Activated naive CD4-positive, alpha-beta T cell treated with anti-CD3 and anti-CD28 coated beads, Interleukin-2, amount 10 ng/mL, durations not matched to agents 7 days and 5 days (primary cell): Measurements from ENCODE around the gene MTERF4.

Source experiments
- CTCF ChIA-PET: fragments of 350-600 bp; sonication (Branson Sonifier 250); formaldehyde crosslinking; loops from one replicate; lab custom pipeline; 2021; ENCODE audit warnings: antibody characterized with exemption; lab: Charles Lee
- DNase-seq: peaks from one replicate; pipeline ENCODE4 v3.0.0-alpha.2; 2020
- H3K27ac Mint-ChIP-seq: one replicate; pipeline ENCODE4 v1.8.0; 2021; ENCODE audit warnings: mild to moderate bottlenecking, moderate library complexity, mixed read lengths
- H3K27me3 Mint-ChIP-seq: one replicate; pipeline ENCODE4 v1.8.0; 2021; ENCODE audit warnings: mild to moderate bottlenecking, mixed read lengths
- H3K36me3 Mint-ChIP-seq: one replicate; pipeline ENCODE4 v1.8.0; 2021; ENCODE audit warnings: mixed read lengths
- H3K4me1 Mint-ChIP-seq: one replicate; pipeline ENCODE4 v1.8.0; 2021; ENCODE audit warnings: mixed read lengths
- H3K4me3 Mint-ChIP-seq: one replicate; pipeline ENCODE4 v1.8.0; 2021; ENCODE audit warnings: mild to moderate bottlenecking, moderate library complexity, mixed read lengths
- H3K9me3 Mint-ChIP-seq: one replicate; pipeline ENCODE4 v1.8.0; 2021; ENCODE audit warnings: mixed read lengths

MTERF4 gene

GRCh38 chr2:241061275-241061674 is 40.8 kb downstream of the MTERF4 start:
- no peak for DNase-seq
- no peaks in the 10 kb centered on the region for H3K9me3 Mint-ChIP-seq
- H3K4me1 Mint-ChIP-seq, result peaks cover 5% of the 10 kb centered on the region
- CTCF ChIA-PET, result no interaction called here
- peaks cover 10% of the 10 kb centered on the region for H3K27me3 Mint-ChIP-seq
- H3K4me3 Mint-ChIP-seq, result no peak overlapping the region
- no peaks in the 10 kb centered on the region for H3K36me3 Mint-ChIP-seq
- H3K27ac Mint-ChIP-seq, result no peak overlapping the region

GRCh38 chr2:241053576-241054251 is 48.4 kb downstream of the MTERF4 start:
- no peaks in the 10 kb centered on the region for H3K36me3 Mint-ChIP-seq

GRCh38 chr2:241052677-241053360 is 49.3 kb downstream of the MTERF4 start:
- Mint-ChIP-seq H3K9me3 (no peaks in the 10 kb centered on the region), H3K27me3 (no peaks in the 10 kb centered on the region), H3K36me3 (no peaks in the 10 kb centered on the region), H3K4me1 (peaks cover 2% of the 10 kb centered on the region), H3K4me3 (no peak overlapping the region), H3K27ac (no peak overlapping the region)
- CTCF ChIA-PET, result no interaction called here
- DNase-seq, result peak; percentile 8

More at GRCh38 chr2:241053576-241054251, 48.4 kb downstream of the MTERF4 start:
- H3K27ac Mint-ChIP-seq, result no peak overlapping the region
- peak; percentile 11 for DNase-seq
- H3K4me1 Mint-ChIP-seq, result peaks cover 2% of the 10 kb centered on the region
- no peaks in the 10 kb centered on the region for H3K27me3 Mint-ChIP-seq
- H3K9me3 Mint-ChIP-seq, result no peaks in the 10 kb centered on the region
- CTCF ChIA-PET, result no interaction called here
- no peak overlapping the region for H3K4me3 Mint-ChIP-seq

GRCh38 chr2:241051578-241052487 is 50.3 kb downstream of the MTERF4 start:
- Mint-ChIP-seq H3K9me3 (no peaks in the 10 kb centered on the region), H3K27ac (no peak overlapping the region), H3K27me3 (no peaks in the 10 kb centered on the region), H3K36me3 (no peaks in the 10 kb centered on the region), H3K4me1 (no peaks in the 10 kb centered on the region), H3K4me3 (no peak overlapping the region)
- CTCF ChIA-PET, result no interaction called here
- DNase-seq, result peak; percentile 16

GRCh38 chr2:241050624-241051577 is 51.2 kb downstream of the MTERF4 start:
- Mint-ChIP-seq H3K4me1 (no peaks in the 10 kb centered on the region), H3K4me3 (no peak overlapping the region), H3K27me3 (no peaks in the 10 kb centered on the region), H3K36me3 (peaks cover under 1% of the 10 kb centered on the region), H3K27ac (no peak overlapping the region), H3K9me3 (no peaks in the 10 kb centered on the region)
- CTCF ChIA-PET, result no interaction called here
- DNase-seq, result peak; percentile 18

- Mint-ChIP-seq H3K4me1 (no peaks in the 10 kb centered on the region), H3K4me3 (no peak overlapping the region), H3K27ac (no peak overlapping the region), H3K27me3 (no peaks in the 10 kb centered on the region), H3K36me3 (peaks cover 3% of the 10 kb centered on the region), H3K9me3 (no peaks in the 10 kb centered on the region)
- DNase-seq, result no peak
- CTCF ChIA-PET, result no interaction called here
Measured at GRCh38 chr2:241049739-241050623, 52.1 kb downstream of the MTERF4 start.

GRCh38 chr2:241048949-241049343 is 53.1 kb downstream of the MTERF4 start:
- no peak overlapping the region for H3K27ac Mint-ChIP-seq
- peaks cover 4% of the 10 kb centered on the region for H3K27me3 Mint-ChIP-seq
- H3K4me3 Mint-ChIP-seq, result no peak overlapping the region
- H3K9me3 Mint-ChIP-seq, result no peaks in the 10 kb centered on the region
- CTCF ChIA-PET, result no interaction called here
- H3K4me1 Mint-ChIP-seq, result no peaks in the 10 kb centered on the region
- no peak for DNase-seq
- H3K36me3 Mint-ChIP-seq, result peaks cover 3% of the 10 kb centered on the region

GRCh38 chr2:241048149-241048948 is 53.7 kb downstream of the MTERF4 start:
- Mint-ChIP-seq H3K27ac (no peak overlapping the region), H3K4me1 (no peaks in the 10 kb centered on the region), H3K9me3 (no peaks in the 10 kb centered on the region), H3K27me3 (peaks cover 4% of the 10 kb centered on the region), H3K4me3 (no peak overlapping the region), H3K36me3 (peaks cover 3% of the 10 kb centered on the region)
- no peak for DNase-seq
- CTCF ChIA-PET, result no interaction called here

- CTCF ChIA-PET, result interaction anchor here (1.1 kb wide), 1 partner anchor 134 kb away, joined by 3 read pairs; no protein-coding TSS in a partner anchor
- Mint-ChIP-seq H3K4me3 (no peak overlapping the region), H3K27ac (no peak overlapping the region), H3K27me3 (peaks cover 7% of the 10 kb centered on the region), H3K4me1 (no peaks in the 10 kb centered on the region), H3K9me3 (no peaks in the 10 kb centered on the region), H3K36me3 (peaks cover 3% of the 10 kb centered on the region)
- no peak for DNase-seq
Measured at GRCh38 chr2:241047253-241048010, 54.7 kb downstream of the MTERF4 start.
